Subcutaneous adipose tissue (tissue), 4 donors: ENCODE measurements around the gene MAP1LC3B. TPM values are rescaled to one million over a fixed set of nuclear protein-coding genes. Genes with fewer than 3 reads are reported as not detected.

ENCODE experiments used
- total RNA-seq, 4 donors: library from RNA; depleted of rRNA; stranded (reverse); fragments of >200 nt; gene quantifications; one replicate each; pipeline ENCODE4 v1.1.0, GENCODE V29; 2016
- TF ChIP-seq, protein P1 (sequence below): fragments of 450-650 bp; IDR thresholded peaks from one replicate; pipeline ENCODE4 v1.5.1; 2016; ENCODE audit warnings: low read depth, mild to moderate bottlenecking, control low read depth, antibody characterized with exemption, moderate library complexity

MAP1LC3B gene
- total RNA-seq, 4 donors from 2014 or later, result 81.7 to 172 (median 101) TPM

DNA sequence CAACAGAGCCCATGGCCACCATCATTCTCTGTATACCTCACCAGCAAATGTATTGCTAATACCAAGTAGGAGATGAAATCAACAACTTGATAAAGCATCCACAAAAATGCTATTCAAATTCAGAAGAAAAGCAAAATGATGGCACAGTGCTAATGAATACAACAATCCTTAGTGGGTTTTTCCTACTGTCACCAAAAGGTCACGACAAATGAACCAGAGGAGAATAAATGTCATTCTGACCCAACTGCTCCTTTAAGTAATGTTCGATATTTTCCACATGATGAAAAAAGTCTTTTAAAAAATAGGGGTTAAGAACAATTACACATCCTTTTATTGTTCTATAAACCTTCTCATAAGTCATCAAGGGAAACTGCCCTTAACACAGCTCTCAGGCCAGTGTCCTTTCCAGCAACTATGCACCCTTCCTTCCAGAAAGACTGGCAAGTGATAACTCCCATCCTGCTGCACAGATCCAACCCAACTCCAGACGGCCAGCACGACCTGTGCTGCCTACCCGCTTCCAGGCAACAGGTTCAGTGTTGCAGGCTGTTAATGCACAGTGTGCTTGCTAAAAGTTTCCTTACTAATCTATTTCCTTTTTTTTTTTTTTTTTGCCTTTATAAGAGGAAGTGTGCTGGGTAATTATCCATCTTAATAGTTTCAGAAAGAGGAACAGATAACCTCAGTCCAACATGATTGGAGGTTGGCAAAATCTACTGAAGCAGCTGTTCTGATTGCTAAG lies 23.9 kb upstream of the MAP1LC3B start:
- TF ChIP-seq, protein P1, sequence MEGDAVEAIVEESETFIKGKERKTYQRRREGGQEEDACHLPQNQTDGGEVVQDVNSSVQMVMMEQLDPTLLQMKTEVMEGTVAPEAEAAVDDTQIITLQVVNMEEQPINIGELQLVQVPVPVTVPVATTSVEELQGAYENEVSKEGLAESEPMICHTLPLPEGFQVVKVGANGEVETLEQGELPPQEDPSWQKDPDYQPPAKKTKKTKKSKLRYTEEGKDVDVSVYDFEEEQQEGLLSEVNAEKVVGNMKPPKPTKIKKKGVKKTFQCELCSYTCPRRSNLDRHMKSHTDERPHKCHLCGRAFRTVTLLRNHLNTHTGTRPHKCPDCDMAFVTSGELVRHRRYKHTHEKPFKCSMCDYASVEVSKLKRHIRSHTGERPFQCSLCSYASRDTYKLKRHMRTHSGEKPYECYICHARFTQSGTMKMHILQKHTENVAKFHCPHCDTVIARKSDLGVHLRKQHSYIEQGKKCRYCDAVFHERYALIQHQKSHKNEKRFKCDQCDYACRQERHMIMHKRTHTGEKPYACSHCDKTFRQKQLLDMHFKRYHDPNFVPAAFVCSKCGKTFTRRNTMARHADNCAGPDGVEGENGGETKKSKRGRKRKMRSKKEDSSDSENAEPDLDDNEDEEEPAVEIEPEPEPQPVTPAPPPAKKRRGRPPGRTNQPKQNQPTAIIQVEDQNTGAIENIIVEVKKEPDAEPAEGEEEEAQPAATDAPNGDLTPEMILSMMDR, result no peak

DNA sequence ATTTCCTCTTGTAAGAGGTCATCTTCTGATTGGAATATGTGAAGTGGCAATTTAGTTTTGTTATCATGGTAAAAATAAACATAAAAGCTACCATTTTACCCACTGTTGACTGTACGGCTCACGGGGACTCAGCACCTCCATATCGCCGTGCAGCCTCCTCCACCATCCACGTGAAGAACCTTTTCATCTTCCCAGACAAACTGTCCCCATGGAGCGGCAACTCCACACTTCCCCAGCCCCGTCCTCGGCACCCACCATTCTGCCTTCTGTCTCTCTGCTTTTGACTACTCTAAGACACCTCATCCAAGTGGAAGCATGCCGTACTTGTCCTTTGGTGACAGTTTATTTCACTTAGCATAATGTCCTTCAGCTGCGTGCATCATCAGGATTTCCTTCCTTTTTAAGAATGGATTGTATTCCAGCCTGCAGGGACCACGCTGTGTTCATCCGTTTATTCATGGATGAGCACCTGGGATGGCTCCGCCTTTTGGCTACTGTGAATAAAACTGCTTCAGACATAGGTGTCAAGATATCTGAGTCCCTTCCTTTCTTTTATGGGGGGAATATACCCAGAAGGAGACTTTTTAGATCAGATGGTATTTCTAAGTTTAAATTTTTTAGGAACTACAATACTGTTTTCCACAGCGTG lies 22.9 kb upstream of the MAP1LC3B start:
- TF ChIP-seq, protein P1, result no peak

DNA sequence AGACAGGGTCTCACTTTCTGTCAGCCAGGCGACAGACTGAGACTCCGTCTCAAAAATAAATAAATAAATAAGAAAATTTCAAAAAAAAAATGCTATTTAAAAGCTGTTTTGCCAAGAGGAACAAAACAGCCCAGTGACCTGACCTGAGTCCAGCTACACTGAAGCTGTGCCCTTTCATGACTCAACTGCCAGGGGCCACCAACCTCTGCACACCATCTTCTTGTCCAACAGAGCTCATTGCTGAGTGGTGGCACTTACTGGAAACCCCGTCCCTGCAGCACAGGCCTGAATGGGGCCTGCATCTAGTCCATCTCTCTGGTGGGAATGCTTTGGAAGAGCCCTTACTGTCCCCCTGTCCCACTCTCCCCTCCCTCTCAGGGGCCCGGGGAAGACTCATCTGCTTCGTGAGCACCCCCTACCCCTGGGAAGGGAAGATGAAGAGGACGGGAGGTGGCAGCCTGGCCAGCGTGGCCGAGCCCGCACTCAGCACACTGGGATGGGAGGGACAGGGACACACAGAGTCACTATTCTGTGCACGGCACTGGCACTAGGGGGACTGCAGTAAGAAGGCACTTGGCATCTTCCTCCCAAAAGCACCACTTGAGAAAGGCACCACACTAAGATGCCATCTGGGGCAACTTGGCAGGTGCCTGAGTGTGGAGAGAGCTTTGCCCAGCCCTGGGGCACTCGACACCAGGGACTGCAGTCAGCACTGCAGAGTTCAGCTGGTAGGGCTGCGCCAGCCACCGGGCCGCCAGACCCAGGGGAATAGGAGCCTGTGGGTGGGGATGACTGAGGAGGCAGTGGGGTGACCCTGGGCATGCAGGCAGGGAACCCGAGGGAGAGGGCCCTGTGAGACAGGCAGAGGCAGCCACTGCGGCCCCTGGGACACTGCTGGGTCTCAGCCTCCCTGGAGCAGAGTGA lies 22.1 kb upstream of the MAP1LC3B start:
- TF ChIP-seq, protein P1, result no peak

DNA sequence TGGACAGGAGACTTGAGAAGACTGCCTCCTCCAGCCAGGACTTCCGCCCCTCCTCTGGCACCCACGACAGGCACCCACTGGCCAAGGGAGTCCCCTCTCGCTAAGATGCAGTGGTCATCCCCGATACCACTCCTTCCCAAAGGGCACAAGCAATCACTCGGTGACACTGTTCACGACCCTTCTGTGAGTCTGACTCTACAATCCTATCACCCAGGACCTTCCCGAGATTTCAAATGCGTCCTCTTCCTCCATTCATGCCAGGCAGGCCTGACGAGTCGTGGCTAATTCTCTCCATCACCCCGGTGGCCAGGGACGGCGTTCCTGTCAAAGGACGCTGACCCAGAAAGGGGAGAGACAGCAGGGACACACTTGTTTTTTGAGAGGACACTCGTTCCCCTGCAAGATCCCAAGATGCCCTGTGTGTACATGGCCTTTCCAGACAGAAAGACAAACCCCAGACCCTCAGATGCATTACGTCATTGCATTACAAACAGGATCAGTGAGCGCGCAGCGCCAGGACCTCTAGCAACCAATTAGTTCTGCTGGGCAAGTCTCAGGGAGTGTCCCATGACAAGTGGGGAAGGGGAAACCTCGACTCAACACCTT lies 20.8 kb upstream of the MAP1LC3B start:
- TF ChIP-seq, protein P1, result no peak

DNA sequence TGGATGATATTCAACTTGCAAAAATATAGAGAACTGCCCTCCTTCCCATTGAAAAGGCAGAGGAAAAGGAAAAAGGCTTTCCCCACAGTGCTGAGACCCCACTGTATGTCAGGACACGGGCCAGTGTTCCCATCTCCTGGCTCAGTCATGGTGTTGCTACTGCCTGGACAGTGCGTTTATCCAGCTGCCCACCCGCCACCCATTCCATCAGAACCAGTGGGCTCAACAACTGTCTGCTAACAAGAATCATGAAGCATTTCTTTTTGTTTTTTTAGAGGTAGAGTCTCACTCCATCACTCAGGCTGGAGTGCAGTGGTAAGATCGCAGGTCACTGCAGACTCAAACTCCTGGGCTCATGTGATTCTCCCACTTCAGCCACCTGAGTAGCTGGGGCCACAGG lies 19.8 kb upstream of the MAP1LC3B start:
- TF ChIP-seq, protein P1, result no peak

DNA sequence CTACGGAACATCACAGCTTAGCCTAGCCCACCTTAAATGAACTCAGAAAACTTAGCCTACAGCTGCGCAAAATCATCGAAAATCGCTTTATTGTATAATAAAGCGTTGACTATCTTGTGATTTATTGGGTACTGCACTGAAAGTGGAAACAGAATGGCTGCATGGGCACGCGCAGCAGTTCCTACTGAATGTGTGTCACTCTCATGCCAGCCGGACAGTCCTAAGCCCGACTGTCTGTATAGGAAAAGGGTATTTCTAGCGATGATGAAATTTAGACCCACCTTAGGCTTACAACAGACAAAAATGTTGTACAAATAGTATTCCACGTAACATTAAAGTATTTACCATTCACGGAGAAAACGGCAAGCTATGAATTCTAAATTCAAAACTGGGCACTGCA lies 17.8 kb upstream of the MAP1LC3B start:
- TF ChIP-seq, protein P1, result no peak
